Measurements from ENCODE around the gene CBX2.
A peak's percentile ranks its signal among the peaks of the same experiment; 100 is the strongest.

Gene CBX2

GRCh38 chr17:79801156-79802038 lies 23.4 kb downstream of the CBX2 start:
- no peak for DNase-seq

DNA sequence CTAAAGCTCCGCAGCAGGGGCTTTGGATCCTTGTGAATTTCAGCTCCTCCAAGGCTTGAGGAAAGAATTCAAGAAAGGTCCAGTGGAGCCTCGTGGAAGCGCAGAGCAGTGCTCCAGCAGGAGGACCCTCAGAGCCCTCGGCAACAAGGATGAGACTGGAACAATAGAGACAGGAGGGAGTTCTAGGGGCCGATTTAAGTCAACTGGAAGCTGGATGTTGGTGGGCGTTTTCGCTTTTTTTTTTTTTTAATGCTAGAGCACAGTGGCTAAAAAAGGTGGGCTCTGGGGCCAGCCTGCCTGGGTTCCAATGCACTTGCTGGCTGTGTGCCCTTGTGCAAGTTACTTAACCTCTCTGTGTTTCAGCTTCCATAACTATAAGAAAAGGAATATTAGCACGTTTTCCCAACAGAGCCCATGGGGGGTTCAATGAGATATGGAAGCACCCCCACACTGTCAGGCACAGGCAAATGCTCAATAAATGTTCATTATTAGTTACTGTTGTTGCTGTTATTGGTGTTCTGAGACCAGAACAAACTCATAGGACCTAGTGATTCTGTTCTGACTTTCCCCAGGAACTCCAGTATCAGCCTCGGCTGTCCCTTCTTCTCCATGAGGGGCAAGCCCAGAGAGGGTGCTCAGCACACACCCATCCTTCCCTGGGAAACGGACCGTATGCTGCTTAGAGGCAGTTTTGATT lies 24.2 kb downstream of the CBX2 start:
- DNase-seq = no peak

DNA sequence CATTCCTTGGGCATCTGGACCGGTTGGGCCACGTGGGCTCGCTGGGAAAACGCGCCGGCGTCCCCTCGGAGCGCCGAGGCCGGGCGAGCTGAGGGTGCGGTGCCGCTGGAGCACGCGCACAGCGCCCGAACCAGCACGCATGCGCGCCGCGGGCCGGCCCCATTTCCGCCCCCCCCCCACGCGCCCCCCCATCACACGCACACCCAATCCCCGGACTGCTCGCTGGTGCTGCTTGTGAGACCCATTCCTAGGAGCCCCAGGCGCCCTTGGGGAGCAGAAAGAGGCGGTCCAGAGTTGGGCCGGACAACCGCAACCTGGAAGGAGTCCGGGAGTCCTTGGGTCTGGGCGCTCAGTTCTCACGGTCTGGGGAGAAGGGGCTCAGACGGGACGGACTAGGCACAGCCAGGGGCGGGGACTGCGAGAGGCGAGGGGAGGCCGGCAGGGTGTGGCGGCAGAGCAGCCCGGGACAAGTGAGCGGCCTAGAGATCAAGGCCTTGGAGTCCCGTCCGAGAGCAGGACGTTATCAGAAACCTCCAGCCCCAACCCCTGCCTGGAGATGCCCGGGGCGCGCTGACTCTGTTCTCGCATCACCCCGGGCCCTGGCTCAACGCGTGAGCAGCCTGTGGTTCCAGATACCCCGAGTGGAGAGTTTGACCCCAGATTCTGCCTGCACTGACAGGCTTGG lies 24.9 kb downstream of the CBX2 start:
- DNase-seq = no peak

- DNase-seq = no peak
These were observed 25.6 kb downstream of the CBX2 start for GRCh38 chr17:79803421-79803996.

DNA sequence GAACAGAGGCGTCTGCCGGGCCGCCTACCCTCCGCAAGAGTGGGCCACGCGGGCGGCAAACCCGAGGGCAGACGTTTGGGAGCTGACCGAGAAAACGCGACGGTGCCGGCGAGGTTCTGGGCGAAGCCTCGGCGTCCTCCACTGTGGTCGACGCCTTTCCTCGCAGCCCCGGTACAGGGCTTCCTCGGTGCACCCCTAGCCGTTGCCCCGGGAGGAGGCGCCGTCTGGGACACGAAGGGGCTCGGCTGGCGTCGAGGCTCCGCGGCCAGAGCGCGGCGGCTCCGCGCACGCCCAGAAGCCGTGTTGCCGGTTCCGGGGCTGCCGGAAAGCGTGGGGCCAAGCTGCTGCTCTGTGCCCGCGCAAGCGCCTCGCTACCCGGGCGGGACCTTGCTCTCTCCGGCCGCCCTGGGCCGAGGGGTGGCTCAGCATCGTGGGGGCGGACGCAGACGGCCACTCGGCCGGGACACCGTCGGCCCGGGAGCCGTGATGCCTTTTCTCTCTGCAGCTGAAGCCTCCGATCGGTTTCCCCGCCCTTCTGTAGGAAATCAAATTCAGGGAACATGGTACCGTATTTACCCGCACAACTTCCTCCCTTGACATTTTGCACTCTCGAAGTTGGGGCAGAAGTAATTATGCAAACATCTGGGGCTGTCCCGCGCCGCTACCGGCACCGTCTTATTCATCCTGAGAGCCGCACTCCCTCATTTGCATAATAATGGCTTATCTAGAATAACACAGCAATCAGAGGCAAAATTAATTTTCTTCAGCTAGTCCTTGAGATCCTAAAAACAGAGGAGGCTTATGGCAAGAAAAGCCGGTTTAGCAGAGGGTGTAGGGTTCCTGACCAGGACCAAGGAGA lies 26.3 kb downstream of the CBX2 start:
- DNase-seq = no peak

DNA sequence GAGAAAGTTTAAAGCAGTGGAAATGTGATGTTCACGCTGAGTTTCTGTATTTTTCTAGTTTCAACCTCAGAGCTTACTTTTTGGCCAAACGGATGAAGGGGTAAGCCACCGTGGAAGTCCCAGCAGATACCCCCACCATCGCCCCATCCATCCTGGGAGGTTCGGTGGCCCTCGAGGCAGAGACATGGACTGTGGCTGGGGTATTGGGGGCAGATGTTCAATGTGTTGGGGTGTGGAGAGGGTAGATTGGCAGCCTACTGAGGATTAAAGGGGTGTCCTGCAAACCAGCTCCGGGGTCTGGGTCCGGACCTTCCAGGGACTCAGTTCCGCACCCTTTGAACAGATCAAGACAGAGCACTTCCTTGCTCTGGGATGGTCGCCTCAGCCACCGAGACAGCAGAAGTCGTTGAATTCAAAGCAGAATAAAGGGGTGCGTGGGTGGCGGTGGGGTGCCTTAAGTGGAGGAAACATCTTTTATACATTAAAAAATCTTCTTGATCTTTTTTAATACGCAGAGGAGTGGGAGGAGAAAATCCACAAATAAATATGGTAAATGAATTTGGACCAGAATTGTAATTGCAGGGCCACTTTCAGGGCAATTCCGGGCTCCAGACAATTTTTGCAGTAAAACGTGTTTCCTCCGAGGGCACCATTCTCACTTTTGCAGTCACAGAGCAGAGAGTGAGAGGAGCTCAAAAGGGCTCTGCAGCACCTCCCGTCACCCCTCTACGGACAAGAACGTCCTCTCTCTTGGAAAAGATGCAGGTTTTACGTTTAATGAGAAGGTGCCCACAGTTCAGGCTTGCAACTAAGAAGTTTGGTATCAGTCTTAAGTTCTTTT lies 27.1 kb downstream of the CBX2 start:
- DNase-seq = no peak

DNA sequence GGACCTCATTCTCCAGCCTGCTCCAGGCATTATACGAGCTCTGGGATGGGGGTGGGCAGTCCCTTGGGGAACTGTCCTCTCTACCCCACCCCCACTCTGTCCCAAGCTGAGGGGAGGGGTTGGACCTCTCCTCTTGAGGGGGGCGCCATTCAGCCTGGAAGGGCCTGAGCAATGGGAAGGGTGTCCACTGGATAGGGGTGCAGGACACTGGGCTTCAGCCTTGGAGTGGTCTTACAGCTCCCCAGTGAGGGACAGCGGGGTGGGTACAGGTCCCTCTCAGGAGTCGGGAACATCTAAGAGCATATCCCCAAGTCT lies 28.5 kb downstream of the CBX2 start:
- no peak for DNase-seq

GRCh38 chr17:79806863-79807720 lies 29.1 kb downstream of the CBX2 start:
- no peak for DNase-seq

DNA sequence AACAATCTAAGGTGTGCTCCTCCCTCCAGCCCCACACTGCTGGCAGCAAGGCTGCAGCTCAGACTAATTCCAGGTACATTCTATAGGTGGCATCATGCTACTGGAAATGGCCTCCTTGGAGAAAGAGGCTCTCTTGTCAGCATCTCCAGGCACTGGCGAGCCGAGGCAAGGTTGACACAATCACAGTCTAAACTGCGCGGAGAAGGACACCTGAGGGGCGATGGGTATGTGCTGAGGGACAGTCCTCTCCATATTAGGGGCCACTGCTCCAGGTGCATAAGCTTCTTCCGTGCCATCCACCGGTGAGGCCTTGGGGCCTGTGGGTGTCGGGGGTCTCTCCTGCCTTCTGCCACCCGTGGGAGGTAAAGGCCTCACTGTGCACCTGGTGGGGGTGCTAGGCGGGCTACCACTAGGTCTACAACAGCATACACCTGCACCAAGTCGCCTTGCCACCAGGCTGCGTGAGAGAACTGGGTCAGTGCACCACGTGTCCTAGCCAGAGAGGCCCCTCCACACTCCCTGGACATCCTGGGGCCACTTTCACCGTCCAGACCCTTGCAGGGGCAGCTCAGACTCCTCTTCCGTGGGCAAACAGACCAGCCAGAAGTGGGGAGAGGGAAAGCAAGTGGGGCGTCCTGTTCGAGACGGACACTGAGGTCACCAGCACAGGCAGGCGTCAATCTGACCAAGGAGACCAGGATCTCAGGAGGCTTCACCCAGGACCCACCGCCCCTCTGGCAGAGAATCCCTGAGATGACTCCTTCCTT lies 31.0 kb downstream of the CBX2 start:
- no peak for DNase-seq

DNA sequence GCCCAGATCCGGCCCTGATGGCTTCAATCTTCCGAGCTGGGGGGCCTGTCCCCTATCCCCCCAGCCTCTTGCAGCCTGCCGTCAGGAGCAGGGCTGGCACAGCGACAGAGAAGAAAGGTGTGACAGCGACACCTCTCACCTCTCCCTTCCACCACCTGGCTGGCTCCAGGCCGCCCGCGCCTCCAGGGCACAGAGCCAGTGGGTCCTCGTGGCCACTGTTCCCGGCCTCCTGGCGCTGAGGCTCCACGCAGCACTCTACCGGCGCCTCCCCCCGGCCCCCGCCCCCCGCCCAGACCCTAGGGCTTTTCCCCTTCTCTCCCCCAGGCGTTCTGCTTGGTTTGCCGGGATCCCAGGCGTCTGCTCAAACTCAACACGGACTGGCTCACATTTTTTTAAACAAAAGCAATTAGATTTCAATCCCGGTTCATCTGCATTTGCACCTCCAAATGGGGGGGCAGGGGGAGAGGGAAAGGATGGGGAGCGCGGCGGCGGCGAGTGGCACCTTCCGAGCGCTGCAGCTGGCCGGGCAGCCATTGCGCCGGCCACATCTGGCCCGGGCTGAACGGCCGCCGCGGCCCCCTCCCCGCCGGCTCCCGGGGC lies 31.7 kb downstream of the CBX2 start:
- no peak for DNase-seq

DNA sequence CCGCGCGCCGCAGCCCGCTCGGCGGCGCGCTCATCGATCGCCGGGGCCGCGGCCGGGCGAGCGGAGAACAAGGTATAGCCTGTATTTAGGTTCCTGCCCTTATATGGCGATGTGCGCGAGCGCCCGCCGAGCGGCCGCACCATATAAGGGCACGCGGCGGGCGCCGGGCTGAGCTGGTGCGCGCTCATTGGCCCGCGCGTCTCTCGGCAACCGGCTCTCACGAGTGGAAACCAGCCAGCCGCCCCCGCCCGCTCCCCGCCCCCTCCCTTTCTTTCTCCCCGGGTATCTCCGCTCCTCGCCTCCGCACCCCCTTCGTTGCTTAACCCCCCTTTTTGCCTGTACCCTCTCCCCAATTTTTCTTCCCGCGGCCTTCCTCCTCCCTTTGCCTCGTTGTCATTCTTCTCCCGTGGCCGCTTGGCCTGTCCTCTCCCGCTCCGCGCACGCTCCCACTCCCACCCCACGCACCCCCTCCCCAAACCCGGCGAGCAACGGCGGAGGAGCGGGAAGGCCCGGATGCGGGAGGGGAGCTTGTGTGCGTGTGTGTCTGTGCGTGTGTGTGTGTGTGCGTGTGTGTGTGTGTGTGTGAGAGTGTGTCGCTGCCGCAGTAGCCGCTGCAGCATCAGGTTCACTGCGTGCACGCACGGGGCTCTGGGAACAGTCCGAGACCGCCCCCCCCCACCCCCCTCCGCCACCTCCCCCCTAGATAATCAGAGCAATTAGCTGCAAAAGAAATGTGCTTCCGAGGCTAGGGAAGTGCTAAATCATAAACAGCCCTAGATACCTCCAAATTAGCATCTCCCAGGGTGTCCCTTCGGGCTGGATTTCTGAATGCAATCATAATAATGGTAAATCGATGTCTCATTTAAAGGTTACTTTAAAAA lies 32.4 kb downstream of the CBX2 start:
- peak; percentile 61 for DNase-seq

GRCh38 chr17:79811011-79811867 lies 33.3 kb downstream of the CBX2 start:
- DNase-seq = no peak

DNA sequence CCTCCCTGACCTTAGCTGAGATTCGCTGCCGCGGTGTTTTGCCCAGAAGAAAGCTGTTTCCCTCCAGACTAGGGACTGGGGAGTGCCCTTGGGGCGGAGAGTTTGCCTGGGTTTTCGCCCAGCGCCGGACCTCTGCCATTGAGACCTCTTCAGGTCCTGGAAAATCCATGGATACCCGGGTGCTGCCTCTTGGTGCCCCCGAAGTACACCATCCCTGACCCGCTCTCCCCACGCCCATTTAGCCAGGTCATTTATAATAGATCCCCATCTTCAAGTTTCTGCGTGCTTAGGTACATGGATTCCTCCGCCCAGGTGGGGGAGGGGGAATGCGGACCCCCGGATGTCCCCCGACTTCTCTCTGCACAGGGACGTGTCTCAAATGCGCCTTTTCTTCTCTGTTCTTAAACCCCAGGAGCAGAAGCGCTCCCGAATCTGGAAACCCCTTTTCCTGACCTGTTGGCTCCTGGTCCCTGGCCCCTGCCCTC lies 34.0 kb downstream of the CBX2 start:
- no peak for DNase-seq

DNA sequence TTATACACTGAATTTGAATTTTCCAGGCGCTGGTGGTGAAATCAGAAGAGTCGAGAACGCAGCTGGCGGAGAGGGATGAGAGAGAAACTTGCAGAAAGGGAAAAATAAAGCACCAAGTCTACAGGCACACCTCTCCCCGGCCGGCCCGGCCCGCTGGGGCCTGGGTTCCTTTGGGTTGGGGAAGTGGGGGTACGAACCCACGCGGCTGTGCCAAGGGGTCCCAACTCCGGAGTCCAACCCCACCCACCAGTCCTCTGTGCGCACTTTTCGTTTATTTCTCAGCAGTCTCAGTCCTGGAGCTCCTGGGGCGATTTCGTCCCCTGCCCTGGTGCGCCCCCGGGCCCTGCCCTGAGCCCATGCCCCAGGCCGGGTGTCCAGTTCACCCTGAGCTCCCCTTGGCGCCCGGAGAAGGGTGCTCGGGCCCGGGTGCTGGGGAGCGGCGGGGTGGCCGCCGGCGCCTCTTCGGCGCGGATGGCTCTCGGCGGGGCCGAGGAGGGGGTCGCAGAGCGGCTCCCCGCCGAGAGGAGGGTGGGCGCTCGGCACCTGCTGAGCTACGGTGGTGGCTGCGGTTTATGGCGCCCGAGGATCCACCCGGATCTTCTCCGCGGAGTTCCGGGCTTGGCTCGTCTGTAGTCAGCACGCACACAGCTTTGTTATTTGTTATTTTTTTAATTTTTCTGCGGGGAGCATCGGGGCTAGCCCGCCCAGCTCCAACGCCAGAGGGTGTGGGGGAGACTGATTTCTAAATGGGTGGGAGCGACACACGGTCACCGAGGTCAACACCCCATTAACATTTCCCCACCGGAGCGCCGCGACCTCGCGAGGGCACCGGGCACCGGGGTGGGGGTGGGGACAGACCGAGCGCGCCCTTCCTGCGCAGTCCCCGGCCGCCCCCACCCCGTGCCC lies 34.7 kb downstream of the CBX2 start:
- no peak for DNase-seq

GRCh38 chr17:79813297-79814126 lies 35.6 kb downstream of the CBX2 start:
- no peak for DNase-seq

Data from NCI-H1417 treated with DMSO at 0.1 percent for 48 hours (cell line).